NT2/D1 (cell line): ENCODE results near the gene TNFRSF13B.

Experiments used
- SUZ12 ChIP-seq: IDR thresholded peaks from 2 replicates; pipeline ENCODE4 v1.6.1; 2011; ENCODE audit not compliant: insufficient read length, insufficient read depth; ENCODE audit errors: extremely low read depth
- YY1 ChIP-seq: IDR thresholded peaks from 2 replicates; pipeline ENCODE4 v1.6.1; 2011; ENCODE audit not compliant: insufficient read length, insufficient read depth
- ZNF274 ChIP-seq: IDR thresholded peaks from 2 replicates; pipeline ENCODE4 v1.6.1; 2011; ENCODE audit warnings: mild to moderate bottlenecking, low read depth, low read length

DNA sequence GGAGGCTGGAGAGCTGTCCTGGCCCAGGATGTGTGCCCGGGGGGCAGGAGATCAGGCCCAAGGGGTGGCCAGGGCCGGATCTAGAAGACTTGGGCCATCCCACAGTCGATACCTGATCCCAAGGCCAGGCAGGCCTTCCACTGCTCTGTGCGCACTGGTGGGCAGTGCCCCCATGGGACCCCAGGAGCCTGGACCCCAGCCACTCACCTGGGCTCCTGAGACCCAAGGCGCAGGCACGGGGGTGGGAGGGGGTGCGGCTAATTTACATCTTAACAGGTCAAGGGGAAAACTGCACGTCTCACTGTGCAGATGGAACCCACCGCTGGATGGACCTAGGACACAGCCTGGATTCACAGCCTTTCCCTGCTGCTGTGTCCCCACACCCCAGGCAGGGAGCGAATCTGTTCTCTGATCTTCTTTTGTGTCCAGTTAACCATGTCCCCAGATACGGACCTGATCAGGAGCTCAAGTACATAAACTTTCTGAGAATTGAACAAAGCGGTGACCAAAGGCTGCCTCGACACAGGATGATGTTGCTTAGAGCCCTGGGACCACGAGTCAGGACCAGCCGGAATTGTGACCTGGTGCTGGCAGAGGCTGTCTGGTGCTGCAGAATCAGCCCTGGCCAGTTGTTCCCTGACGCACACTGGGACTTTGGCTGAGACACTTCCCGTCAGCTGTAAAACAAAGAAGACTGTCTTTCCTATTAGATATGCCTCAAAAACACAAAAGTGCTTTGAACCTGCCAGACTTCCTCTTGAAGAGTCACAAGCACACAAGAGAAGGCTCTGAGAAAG lies 60.6 kb downstream of the TNFRSF13B start:
- TF ChIP-seq SUZ12 (no peak), ZNF274 (no peak), YY1 (no peak)
